NCI-H69 (cell line): ENCODE data around the gene SPON2.

Experiments used
- DNase-seq: peaks from one replicate; lab custom pipeline; 2025; lab: John Stamatoyannopoulos, UW

The SPON2 gene

DNA sequence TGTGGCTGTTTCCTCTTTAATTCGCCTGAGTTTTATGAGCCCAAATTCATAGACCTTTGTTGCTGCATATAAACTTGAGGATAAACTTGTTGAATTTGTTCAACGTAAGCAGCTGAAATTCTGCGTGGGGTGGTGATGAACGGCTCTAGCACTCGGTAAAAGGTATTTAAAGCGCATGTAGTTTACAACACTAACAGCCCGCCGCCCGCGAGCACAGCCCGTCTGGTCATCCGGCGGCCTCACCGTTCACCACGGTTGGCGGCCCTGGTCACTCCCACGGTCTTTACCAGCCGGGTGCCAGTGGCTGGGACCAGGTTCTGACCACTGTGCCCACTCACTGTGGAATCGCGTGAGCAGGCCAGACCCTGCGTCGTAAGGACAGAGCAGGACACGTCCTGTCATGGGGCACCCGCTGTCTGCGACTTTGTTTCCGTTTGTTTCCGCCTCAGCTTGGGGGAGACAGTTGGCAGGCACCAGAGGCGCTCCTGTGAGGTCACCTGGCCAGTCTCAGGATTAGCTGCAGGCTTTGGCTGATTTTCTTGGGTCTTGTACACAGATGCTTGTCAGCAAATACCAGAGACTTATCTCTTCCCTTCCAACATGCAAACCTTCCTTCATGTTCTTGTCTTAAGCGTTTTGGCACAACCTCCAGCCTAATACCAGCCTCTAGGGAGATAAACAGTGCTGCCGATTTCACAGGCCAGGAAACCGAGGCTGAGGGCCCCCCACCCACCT is 36.8 kb upstream of the SPON2 start:
- no peak for DNase-seq

DNA sequence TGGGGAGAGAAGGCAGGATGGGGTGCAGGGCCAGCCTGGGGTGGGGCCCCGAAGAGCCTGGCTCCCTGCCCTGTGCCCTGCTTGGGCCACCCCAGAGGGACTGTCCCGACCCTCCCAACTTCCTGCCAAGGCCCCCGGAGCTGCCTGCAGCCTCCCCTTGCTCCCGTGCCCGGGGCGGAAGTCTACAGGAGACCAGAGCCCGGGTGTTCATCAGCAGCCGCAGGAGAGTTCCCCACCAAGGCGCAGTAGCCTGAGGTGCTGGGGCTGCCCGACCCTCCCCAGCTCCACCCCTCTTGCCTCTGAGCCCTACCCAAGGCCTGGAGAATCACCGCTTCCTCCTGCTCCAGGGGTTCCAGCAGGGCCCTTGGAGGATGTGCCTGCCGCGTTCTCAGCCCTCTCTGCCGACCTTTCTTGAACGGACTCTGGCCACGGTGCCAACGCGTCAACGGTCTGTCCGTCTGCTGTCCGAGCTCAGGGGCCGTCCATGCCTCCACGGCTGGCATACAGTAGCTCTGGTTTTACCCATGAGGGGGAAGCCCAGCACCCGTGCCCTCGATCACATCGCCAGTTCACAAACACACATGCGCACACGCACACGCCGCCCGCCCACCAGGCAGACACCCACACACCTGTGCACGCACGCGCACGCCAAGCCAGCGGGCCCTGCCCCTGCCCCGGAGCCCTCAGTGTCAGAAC is 36.0 kb upstream of the SPON2 start:
- no peak for DNase-seq

DNA sequence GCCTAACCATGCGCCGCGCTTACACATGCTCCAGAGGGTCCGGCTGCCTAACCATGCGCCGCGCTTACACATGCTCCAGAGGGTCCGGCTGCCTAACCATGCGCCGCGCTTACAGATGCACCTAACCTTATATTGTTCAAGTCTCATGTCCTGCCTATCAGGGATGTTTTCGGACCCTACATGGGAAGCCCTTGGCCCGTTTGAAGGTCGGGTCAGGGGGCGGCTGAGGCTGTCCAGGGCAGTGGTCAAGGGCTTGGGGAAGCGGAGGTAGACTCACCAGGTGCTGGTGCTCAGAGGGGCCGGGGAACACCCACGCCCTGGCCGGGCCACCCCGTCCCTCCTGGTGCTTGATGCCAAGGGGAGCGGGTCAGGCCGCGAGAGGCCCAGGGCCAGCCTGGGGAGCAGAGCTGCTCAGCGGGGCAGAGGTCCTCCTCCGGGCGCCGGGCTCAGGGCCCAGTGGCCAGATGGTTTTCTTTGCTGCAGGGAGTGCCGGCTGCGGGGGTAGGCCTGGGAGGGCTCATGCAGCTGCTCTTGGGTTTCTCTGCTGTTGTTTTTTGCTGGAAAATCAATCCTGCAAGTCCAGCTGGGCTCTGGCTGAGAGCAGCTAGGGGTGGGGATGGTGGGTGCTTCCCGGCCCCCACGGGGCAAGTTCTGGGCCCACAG is 35.4 kb upstream of the SPON2 start:
- DNase-seq: no peak

DNA sequence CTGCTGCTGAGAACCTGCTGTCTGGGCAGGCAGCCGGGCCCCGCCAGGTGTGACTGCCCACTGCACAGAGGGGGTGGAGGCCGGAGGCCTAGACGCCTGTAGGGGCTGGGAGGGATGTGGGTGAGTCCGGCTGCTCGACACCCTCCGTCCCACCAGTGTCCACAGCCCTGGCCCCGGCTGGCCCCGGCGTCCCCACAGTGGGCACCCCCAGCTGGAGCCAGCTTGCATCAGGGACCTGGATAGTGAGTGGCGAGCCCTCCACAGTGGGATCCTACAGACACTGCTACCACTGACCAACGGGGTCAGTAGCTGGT is 34.7 kb upstream of the SPON2 start:
- no peak for DNase-seq

DNA sequence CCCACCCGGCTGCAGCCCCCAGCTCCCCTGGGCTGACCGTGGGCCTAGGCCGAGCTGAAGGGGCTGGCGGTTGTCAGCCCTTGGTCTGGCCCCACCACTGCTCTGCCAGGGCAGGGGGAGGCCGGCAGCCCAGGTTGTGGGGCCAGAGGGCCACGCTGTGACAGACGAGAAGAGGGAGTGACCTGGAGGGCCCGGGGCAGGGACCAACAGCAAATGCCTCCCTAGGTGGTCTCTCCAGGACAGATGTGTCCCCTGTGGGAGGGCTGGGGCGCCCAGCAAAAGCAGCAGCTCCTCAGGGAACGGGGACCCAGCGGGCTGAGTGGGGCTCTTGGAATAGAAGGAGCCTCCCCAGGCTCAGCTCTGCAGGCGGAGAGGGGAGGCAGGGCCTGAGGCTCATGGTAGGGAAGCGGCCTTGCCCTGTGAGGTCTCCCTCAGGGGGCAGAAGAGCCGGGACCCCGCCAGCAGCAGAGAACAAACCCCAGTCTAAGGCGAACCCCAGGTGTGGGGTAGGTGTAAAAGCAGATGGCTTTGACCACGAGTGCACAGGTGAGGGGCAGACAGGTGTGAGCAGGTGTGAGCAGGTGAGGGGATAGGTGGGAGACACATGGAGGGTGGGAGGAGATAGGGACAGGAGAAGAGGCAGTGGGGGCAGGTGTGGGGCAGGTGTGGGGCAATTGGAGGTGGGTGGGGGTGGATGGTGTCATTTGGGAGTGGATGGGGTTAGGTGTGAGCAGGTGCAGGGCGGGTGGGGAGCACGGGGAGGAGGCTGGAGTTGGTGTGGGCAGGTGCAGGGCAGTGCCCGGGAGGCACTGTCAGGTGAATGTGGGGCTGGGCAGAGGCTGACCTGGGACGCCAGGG is 34.1 kb upstream of the SPON2 start:
- no peak for DNase-seq

DNA sequence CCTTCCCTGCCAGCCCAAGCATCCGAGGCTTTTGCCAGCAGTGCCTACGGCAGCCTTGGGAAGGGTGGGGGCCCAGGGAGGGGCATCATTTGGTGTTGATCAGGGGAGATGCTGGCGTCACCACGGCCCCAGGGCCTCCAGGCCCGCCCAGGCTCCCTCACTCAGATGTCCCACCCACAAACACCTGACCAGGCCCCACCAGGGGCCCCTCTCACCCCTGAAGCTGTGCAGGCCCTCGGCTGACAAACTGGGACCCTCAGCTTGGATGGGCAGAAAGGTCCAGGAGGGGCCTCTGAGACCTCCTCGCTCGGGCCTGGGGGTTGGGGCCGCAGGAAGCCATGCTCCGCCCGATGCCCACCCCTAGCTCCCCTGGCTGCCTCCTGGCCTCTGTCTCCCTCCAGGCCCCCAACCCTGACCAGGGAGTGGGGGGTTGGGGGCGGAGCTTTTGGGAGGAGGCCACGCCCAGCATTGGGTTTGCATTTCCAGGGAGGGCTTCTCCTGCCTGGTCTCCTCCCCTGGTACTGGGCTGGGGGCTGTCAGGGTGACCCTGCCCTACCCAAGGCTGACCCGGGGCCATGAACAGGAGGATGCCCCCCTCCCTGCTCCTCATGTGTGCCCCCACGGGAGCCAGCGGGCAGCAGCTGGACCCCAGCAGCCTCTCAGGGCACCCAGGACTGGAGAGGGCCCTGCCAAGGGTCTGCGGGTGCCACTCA is 33.4 kb upstream of the SPON2 start:
- no peak for DNase-seq

DNA sequence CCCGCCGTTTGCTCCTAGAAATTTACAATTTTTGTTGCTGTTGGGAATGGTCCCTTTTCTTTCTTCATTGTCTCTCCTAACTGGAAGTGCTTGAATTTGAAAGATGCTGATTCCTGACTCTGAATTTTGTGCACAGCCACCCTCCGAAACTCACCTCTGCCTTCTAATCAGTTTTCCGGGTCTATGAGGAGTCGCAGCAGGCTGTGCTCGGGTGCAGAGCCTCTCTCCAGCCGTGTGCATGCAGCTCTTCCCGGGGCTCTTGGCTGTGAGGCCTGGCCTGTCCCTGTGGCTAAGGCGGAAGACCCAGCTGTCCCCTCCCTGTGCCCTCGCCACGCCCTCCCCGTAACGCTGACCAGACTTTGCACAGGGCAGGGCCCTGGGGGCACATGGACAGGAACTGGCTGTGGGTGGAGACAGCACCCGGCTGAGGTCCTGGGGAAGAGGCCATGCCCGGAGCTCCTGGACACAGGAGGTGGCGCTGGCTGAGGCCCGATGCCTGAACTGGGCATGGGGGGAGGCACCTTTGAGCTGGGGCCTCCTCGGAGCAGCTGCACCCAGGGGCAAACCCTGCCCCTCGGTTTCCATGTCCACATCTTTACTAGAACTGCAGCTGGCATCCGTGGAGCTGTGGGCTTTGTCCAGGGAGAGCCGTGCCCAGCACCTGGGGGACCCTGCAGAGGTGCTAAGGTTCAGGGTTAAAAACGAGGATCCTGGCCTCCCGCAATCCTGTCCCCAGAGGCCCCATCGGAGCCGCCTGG is 32.6 kb upstream of the SPON2 start:
- no peak for DNase-seq

DNA sequence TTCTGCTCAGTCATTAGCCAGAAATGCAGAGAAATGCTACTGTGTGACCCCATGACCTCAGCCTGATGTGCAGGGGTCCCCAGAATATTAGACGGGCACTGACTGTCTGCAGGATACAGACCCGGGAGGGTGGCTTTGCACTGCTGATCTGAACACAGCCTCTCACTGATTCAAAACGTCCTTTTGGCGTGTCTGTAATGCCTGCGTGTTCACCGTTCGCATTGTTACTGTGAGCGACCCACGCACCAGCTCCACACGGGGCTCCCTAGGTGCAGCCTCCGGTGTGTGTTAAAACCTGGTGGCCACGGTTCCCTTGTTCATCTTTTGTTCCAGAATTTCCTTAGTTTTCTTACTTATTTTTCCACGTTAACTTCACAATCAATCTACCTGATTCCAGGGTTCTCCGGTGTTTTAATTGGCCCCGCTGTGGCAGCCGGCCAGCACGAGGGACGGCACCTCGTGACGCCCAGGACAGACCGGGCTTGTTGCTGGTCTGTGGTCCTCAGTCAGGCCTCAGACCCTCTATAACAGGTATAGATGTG is 32.0 kb upstream of the SPON2 start:
- DNase-seq: no peak

DNA sequence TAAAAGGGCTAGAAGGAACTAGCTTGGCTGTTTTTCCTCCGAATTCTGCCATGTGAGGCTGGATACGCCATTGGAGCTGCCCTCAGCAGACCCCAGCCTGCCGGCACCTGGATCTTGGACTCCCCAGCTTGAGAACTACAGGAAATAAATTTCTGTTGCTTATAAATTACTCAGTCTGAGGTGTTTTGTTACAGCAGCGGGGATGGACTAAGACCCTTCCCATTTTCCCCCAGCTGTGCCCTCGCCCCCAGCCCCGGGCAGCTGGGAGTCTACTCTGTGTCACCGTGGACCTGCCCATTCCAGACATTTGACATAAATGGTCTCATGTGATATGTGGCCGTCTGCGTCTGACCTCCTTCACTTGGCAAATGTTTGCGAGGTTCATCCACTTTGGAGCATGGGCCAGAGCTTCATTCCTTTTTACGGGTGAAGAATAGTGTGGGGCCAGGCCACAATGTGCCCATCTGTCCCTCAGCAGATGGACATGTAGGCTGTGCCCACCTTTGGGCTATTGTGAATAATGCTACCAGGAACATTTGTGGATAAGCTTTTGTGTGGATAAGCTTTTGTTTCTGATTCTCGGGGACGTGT is 30.7 kb upstream of the SPON2 start:
- no peak for DNase-seq

DNA sequence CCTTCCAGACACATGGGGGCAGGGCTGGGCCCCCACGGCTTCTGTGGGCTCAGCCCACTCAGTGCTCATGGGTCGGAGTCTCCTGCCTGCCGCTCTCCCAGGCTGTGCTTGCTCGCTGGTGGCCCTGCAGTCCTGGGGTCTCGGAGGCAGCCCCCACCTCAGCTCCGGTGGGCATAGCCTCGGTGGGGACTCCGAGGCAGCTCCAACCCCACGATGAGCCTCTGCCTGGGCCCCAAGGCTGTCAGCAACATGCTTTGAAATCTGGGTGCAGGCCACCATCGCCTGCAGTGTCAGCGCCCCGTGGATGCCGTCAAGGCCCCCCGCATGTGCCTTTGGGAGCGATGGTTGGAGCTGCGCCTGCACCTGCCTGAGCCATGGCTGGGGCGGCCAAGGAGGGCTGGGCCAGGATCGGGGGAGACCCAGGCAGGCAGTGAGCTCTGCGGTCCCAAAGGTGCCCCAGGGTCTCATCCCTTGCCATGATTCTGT is 30.2 kb upstream of the SPON2 start:
- DNase-seq: no peak

DNA sequence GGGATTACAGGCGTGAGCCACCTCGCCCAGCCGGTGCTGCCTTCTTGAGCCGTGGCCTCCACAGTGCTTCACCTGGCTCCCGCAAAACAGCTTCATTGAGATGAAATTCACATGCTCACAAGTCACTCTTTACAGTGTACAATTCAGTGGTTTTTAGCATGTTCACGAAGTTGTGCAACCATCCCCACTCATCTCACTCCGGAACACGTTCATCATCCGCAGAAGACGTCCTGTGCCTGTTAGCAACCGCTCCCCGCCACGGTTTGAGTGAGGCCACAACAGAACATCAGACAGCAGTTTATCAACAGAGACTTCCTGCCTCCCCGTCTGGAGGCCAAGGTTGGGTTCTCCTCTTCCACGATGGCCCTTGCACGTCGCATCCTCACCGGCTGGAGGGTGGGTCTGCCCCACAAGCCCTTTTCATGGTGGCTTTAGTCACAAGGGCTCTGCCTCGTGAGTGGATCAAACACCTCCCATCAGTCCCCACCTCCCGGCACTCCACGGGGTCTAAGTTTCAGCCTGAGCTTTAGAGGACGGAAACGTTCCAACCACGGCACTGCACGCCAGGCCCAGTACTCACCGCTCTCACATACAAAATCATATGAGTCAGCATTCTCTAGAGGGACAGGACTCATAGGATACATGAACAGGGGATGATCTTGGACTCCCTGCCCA is 29.6 kb upstream of the SPON2 start:
- no peak for DNase-seq

DNA sequence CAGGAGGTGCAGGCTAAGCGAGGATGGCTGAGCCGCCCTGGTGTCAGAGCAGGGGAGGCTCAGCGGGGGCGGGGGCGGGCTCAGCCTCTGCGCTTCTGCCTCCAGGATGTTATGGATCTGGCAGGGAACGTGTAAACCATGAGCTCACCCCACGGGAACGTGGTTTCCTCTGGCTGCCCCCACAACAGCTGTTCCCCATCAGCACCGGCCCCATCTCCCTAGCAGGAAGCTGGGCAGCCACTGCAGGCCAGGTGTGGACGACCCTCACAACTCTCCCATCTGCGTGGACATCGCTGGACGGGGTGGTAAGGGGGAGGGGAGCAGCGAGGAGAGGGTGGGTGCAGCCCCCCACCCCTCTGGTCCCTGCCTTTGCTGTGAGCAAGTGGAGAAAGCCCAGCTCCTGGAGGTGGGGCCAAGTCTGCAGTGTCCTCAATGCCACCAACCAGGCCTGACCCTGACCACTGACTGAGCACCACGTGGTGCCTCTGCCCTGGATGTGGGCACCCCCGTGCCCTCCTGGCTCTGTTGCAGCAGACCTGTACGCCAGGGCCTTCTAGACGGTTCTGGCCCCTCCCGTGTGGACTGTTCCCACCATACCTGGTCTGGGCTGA is 28.1 kb upstream of the SPON2 start:
- DNase-seq: no peak

DNA sequence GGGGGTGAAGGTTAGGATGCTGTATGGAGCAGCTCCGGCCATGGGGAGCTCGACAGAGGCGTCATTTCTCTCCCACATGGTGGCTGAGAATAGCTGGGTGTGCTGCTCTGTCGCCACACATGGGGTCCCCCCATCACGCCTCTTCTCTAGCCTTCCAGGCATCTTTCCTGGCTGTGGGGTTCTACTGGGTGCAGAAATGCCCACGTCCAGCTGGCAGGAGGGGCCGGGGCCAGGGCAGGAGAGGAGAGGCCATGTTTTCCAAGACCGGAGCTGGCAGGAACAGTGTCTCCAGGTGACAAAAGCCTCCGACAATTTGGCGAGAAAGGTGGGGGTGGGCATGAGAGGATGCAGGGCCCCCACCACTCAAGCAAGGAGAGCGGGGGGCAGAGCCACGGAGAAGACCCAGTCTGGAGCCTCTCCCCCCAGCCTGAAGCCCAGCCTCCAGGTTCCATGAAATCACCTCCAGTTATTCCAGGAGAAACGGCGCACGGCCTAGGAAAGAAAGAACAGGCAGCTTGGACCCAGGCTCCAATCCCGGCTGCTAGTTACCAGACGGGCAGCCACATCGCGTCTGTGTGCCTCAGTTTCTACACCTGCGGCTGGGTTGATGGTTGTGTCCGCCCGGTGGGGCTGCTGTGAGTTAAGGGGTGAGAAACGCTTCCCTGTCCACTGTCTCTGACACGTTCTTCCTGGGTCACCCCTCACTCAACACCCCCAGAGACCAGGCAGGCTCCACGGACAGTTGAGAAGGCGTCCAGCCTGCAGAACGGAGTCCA is 27.4 kb upstream of the SPON2 start:
- DNase-seq: no peak

DNA sequence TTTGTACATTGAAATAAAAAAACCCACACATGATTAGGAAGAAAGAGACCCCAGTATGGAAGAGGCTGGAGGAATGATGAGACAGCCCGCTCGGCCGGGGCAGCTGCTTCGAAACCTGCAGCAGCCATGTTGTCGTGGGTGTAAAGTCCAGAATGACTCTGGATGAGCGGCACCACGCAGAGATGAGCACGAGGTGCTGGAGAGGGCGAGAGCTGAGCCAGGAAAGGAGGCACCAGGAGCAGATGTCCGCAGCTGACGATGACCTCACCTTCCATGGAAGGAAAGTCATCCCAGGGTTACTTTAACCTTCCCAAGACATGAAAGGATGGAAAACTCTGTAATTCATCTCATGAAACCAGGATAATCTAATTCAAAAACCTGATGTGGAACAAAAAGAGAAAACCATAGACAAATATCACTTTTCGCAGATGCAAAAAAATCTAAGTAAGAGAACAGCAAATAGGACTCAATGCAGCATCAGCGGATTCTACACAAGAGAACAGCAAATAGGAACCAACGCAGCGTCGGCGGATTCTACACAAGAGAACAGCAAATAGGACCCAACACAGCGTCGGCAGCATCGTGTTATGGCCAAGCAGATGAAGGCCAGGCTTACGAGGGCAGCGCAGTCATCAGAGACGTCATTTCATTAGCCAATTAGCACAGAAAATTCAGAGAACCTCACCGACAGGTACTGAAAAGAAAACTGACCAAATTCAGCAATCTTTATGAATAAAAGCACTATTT is 25.9 kb upstream of the SPON2 start:
- no peak for DNase-seq

DNA sequence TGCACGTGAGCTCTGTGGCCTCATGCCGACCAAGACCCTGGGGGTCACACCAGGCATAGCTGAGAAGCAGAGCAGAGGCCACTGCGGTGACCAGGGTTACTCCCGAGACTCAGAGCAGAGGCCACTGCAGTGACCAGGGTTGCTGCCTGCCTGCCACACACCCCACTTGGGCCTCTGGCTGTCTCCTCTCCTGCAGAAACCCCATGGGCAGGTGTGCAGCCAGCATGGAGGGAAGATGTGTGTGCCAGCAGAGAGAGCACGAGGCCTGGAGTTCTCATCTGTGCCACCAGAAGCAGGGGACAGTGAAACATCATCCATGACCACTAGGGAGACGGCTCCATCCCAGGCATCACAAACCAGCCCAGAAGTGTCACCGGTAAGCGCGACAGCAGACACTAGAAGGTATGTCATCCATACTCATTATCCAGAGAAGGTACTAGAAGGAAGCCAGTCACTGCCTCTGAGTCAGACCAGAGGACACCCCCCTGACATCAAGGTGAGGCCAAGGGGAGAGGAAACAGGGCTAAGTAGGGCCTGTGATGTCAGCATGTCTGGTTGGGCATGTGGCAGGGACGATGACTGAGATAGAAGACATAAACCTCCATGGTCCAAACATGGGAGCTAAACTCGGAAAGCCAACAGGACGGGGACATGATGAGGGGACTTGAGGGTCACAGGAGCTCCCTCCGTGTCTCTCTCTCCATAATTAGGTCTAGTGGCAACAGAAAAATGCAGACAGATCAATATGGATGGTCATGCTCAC is 24.2 kb upstream of the SPON2 start:
- no peak for DNase-seq

DNA sequence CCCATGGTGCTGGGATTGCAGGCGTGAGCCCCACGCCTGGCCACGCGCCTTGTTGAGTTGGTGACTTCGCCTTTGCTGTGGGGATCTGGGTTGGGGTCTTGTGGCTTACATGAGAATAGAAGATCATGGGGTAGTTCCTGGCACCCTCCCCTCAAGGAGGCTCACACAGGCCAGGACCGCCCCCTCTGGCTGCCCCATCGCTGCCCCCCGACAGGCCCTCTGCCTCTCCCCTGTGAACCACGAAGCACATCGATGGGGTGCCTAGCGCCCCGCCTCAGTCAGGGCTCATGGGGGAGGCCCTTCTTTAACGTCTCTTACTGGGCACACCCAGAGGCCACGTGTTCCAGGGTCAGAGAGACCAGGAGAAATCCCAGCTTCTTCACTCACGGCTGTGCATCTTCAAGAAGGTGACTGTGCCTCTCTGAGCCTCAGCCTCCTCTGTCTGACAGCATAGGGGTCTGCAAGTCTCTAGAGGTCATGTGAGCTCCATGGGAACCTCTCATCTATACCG is 23.6 kb upstream of the SPON2 start:
- DNase-seq: no peak
